BJ (cell line): Measurements from ENCODE around the gene COBLL1. TPM values are rescaled to one million over a fixed set of nuclear protein-coding genes. Genes with fewer than 3 reads are reported as not detected.

ENCODE experiments used
- CTCF ChIA-PET: fragments of 350-600 bp; formaldehyde crosslinking; extraction: SDS; loops from one replicate; lab custom pipeline; 2021; ENCODE audit warnings: antibody characterized with exemption, inconsistent platforms; lab: Yijun Ruan, JAX
- POLR2A ChIA-PET: fragments of 300-600 bp; sonication (Branson Sonifier 250); formaldehyde crosslinking; extraction: SDS; loops from one replicate; lab custom pipeline; 2021; ENCODE audit warnings: antibody characterized with exemption; lab: Charles Lee
- DNase-seq: peaks from one replicate; pipeline ENCODE4 v3.0.0-alpha.2; 2011; ENCODE audit warnings: low read depth
- H3K27me3 ChIP-seq: 2 replicates; pipeline ENCODE4 v1.6.0; 2011; ENCODE audit warnings: low read length; ENCODE audit not compliant: control insufficient read depth, insufficient read depth
- H3K36me3 ChIP-seq: 2 replicates; pipeline ENCODE4 v1.5.1; 2011; ENCODE audit warnings: low read length; ENCODE audit not compliant: control insufficient read depth, insufficient read depth
- H3K4me3 ChIP-seq: 2 replicates; pipeline ENCODE4 v1.5.1; 2011; ENCODE audit warnings: low read depth, mild to moderate bottlenecking, control low read depth, low read length
- CTCF ChIP-seq: IDR thresholded peaks from 2 replicates; pipeline ENCODE4 v1.5.1; 2011; ENCODE audit warnings: low read depth, mild to moderate bottlenecking, control low read depth, inconsistent platforms, low read length, moderate library complexity; ENCODE audit not compliant: insufficient read depth
- polyA plus RNA-seq: library from polyadenylated mRNA; depleted of rRNA; stranded (reverse); fragments of >200 nt; gene quantifications from 2 replicates; pipeline ENCODE4 v1.2.3, GENCODE V29; 2011

COBLL1 gene
- polyA plus RNA-seq, 1 experiment = 34.2 TPM

- ChIA-PET CTCF (interaction anchor here (1.1 kb wide), 2 partner anchors 10 to 84 kb away, joined by 3 to 4 read pairs; partner anchors contain the start of gene COBLL1), POLR2A (interaction anchor here (0.7 kb wide), 1 partner anchor 86 kb away, joined by 6 read pairs; no protein-coding TSS in a partner anchor)
- H3K27me3 ChIP-seq = no peaks in the 10 kb centered on the region
- no peak overlapping the region for H3K4me3 ChIP-seq
- H3K36me3 ChIP-seq = no peaks in the 10 kb centered on the region
- TF ChIP-seq CTCF = no peak
- peak; percentile 31 for DNase-seq
Measured at GRCh38 chr2:164757934-164758695, 83.5 kb downstream of the COBLL1 start.

- Histone ChIP-seq H3K36me3 (no peaks in the 10 kb centered on the region), H3K4me3 (no peak overlapping the region), H3K27me3 (no peaks in the 10 kb centered on the region)
- POLR2A ChIA-PET = no interaction called here
- CTCF ChIA-PET = no interaction called here
- no peak for TF ChIP-seq CTCF
- DNase-seq = no peak
Measured at GRCh38 chr2:164756773-164757172, 84.8 kb downstream of the COBLL1 start.

GRCh38 chr2:164755952-164756351 lies 85.7 kb downstream of the COBLL1 start:
- H3K36me3 ChIP-seq = no peaks in the 10 kb centered on the region
- ChIA-PET POLR2A (no interaction called here), CTCF (no interaction called here)
- H3K4me3 ChIP-seq = no peak overlapping the region
- TF ChIP-seq CTCF = no peak
- H3K27me3 ChIP-seq = no peaks in the 10 kb centered on the region
- DNase-seq = no peak

- ChIA-PET CTCF (interaction anchor here (0.6 to 1.1 kb wide), 2 partner anchors 16 to 32 kb away, joined by 3 read pairs; no protein-coding TSS in a partner anchor), POLR2A (no interaction called here)
- DNase-seq = no peak
- no peaks in the 10 kb centered on the region for H3K27me3 ChIP-seq
- TF ChIP-seq CTCF = no peak
- no peak overlapping the region for H3K4me3 ChIP-seq
- no peaks in the 10 kb centered on the region for H3K36me3 ChIP-seq
Measured at GRCh38 chr2:164754157-164755093, 87.2 kb downstream of the COBLL1 start.

GRCh38 chr2:164752956-164753355 lies 88.7 kb downstream of the COBLL1 start:
- DNase-seq = no peak
- POLR2A ChIA-PET = no interaction called here

More at GRCh38 chr2:164752956-164753355, 88.7 kb downstream of the COBLL1 start:
- no peak for TF ChIP-seq CTCF
- no peaks in the 10 kb centered on the region for H3K36me3 ChIP-seq
- no peak overlapping the region for H3K4me3 ChIP-seq
- no peaks in the 10 kb centered on the region for H3K27me3 ChIP-seq
- CTCF ChIA-PET = interaction anchor here (0.5 to 0.7 kb wide), 3 partner anchors 45 to 144 kb away, joined by 3 read pairs; no protein-coding TSS in a partner anchor
